Endothelial cell of umbilical vein (primary cell): Measurements from ENCODE around the gene SAMD4A. TPM values are rescaled to one million over a fixed set of nuclear protein-coding genes. Genes with fewer than 3 reads are reported as not detected.

Source experiments
- BruUV-seq: library from RNA; stranded (reverse); fragments of 400-500 nt; replicated peaks from 2 replicates; lab custom pipeline; 2021; lab: Mats Ljungman, UMichigan
- CTCF ChIA-PET: fragments of 300-600, 350-600 bp; sonication (Branson Sonifier 250); formaldehyde crosslinking; loops from one replicate; lab custom pipeline; 2021; ENCODE audit warnings: antibody characterized with exemption, inconsistent platforms; lab: Charles Lee
- POLR2A ChIA-PET: fragments of 300-600, 350-600 bp; sonication (Branson Sonifier 250); formaldehyde crosslinking; loops from one replicate; lab custom pipeline; 2021; ENCODE audit warnings: antibody characterized with exemption, inconsistent platforms; lab: Charles Lee
- DNase-seq: peaks from one replicate; pipeline ENCODE4 v3.0.0-alpha.2; 2011; ENCODE audit warnings: low read depth, low spot score
- FAIRE-seq: peaks from 2 replicates; lab custom pipeline; 2011; peaks lifted over from hg19 to GRCh38; lab: Jason Lieb, UNC
- H2AFZ ChIP-seq: 2 replicates; pipeline ENCODE4 v1.6.0; 2012; ENCODE audit warnings: low read depth, low read length, control low read depth, inconsistent platforms
- H3K27ac ChIP-seq: 2 replicates; pipeline ENCODE4 v1.5.1; 2011; ENCODE audit warnings: low read depth, mild to moderate bottlenecking, control low read depth, low read length, moderate library complexity; ENCODE audit not compliant: insufficient read depth
- H3K27me3 ChIP-seq, 2 experiments: 2 replicates each; pipeline versions ENCODE4 v1.6.0 to v1.6.1; 2011; ENCODE audit warnings: low read length in 2 of 2, mixed read lengths in 1 of 2; ENCODE audit not compliant: control insufficient read depth in 2 of 2, insufficient read depth in 2 of 2
- H3K36me3 ChIP-seq, 2 experiments: 2 replicates in 1 of 2; 3 replicates in 1 of 2; pipeline ENCODE4 v1.5.1; 2011; ENCODE audit warnings: low read length in 2 of 2, mild to moderate bottlenecking in 1 of 2, moderate library complexity in 1 of 2; ENCODE audit not compliant: control insufficient read depth in 2 of 2, insufficient read depth in 2 of 2; ENCODE audit errors: extremely low read depth in 1 of 2
- H3K4me1 ChIP-seq: 3 replicates; pipeline ENCODE4 v1.5.1; 2011; ENCODE audit warnings: mild to moderate bottlenecking, low read length; ENCODE audit not compliant: control insufficient read depth, insufficient read depth; ENCODE audit errors: extremely low read depth
- H3K4me2 ChIP-seq: 2 replicates; pipeline ENCODE4 v1.6.1; 2011; ENCODE audit warnings: low read length, control low read depth, mixed read lengths; ENCODE audit not compliant: insufficient read depth
- H3K4me3 ChIP-seq, 3 experiments: fragments of 200-600 bp in 1 of 3; sonication (generic), shearing (Covaris generic) in 1 of 3; replicated peaks in 1 of 3; 2 replicates each; pipeline ENCODE4 v1.5.1; 2011 to 2016; ENCODE audit warnings: control low read depth in 3 of 3, low read length in 3 of 3, mild to moderate bottlenecking in 2 of 3, inconsistent platforms in 1 of 3, low read depth in 1 of 3, moderate library complexity in 1 of 3; ENCODE audit not compliant: insufficient read depth in 1 of 3
- H3K79me2 ChIP-seq: 2 replicates; pipeline ENCODE4 v1.6.0; 2012; ENCODE audit warnings: low read length, inconsistent platforms; ENCODE audit not compliant: control insufficient read depth, insufficient read depth
- H3K9ac ChIP-seq: replicated peaks from 2 replicates; pipeline ENCODE3; 2011; ENCODE audit warnings: low read length, control low read depth; ENCODE audit not compliant: insufficient read depth; ENCODE audit errors: extremely low read depth
- H3K9me1 ChIP-seq: replicated peaks from 3 replicates; pipeline ENCODE4 v1.6.0; 2011; ENCODE audit warnings: mild to moderate bottlenecking, low read length; ENCODE audit not compliant: control insufficient read depth, insufficient read depth; ENCODE audit errors: extremely low read depth
- H3K9me3 ChIP-seq: replicated peaks from 2 replicates; pipeline ENCODE4 v1.5.1; 2012; ENCODE audit warnings: low read length, inconsistent platforms; ENCODE audit not compliant: control insufficient read depth, insufficient read depth
- H4K20me1 ChIP-seq: replicated peaks from 2 replicates; pipeline ENCODE3; 2011; ENCODE audit warnings: mild to moderate bottlenecking, low read length; ENCODE audit not compliant: control insufficient read depth, insufficient read depth; ENCODE audit errors: extremely low read depth
- CTCF ChIP-seq, 2 donors: IDR thresholded peaks; 1 replicate in 1 of 2; 2 replicates in 1 of 2; pipeline ENCODE4 v1.5.1; 2011; ENCODE audit warnings: low read length in 2 of 2, mild to moderate bottlenecking in 2 of 2, moderate library complexity in 2 of 2, control low read depth in 1 of 2, inconsistent platforms in 1 of 2, low read depth in 1 of 2; ENCODE audit not compliant: insufficient read depth in 1 of 2; ENCODE audit errors: extremely low read depth in 1 of 2
- EZH2 ChIP-seq: IDR thresholded peaks from 2 replicates; pipeline ENCODE4 v1.6.1; 2012; ENCODE audit warnings: borderline replicate concordance, low read depth, mild to moderate bottlenecking, moderate library complexity, low read length, inconsistent platforms; ENCODE audit not compliant: severe bottlenecking
- FOS ChIP-seq: IDR thresholded peaks from 2 replicates; pipeline ENCODE4 v1.6.1; 2011; ENCODE audit warnings: mild to moderate bottlenecking, low read length, moderate library complexity, borderline replicate concordance; ENCODE audit not compliant: insufficient read depth
- GATA2 ChIP-seq: IDR thresholded peaks from 2 replicates; pipeline ENCODE4 v1.7.0; 2011; ENCODE audit warnings: low read depth, mild to moderate bottlenecking, moderate library complexity, mixed read lengths, low read length; ENCODE audit not compliant: insufficient read length, insufficient read depth
- JUN ChIP-seq: IDR thresholded peaks from 2 replicates; pipeline ENCODE4 v1.6.1; 2011; ENCODE audit warnings: borderline replicate concordance, low read depth; ENCODE audit not compliant: insufficient read length, insufficient read depth
- MYC ChIP-seq: IDR thresholded peaks from one replicate; pipeline ENCODE4 v1.6.1; 2011; ENCODE audit warnings: mild to moderate bottlenecking, low read depth, low read length
- POLR2A ChIP-seq: IDR thresholded peaks from 2 replicates; pipeline ENCODE4 v1.6.1; 2012; ENCODE audit warnings: low read depth, mild to moderate bottlenecking, control low read depth, low read length
- POLR2AphosphoS5 ChIP-seq: IDR thresholded peaks from 2 replicates; pipeline ENCODE4 v1.6.1; 2012; ENCODE audit warnings: low read depth, mild to moderate bottlenecking, control low read depth, low read length, moderate library complexity; ENCODE audit not compliant: insufficient read depth
- dilution Hi-C: fragments of 300-500 bp; cut with MboI; formaldehyde crosslinking; loops from one replicate; pipeline ENCODE4 v1.15.0; 2019; ENCODE audit warnings: low sequenced_read_pairs; ENCODE audit not compliant: extremely low pct_ligation_motif_present
- intact Hi-C: fragments of 100-400 bp; cut with micrococcal nuclease; formaldehyde crosslinking; loops from one replicate; pipeline ENCODE4 v1.10.0; 2022
- polyA plus RNA-seq, 4 experiments: library from polyadenylated mRNA; depleted of rRNA in 3 of 4; stranded (reverse) in 3 of 4; unstranded in 1 of 4; fragments of >200 nt; gene quantifications; 2 replicates each; pipeline versions ENCODE4 v1.2.1 to v1.2.3, GENCODE V29; 2011 to 2012; ENCODE audit warnings: missing spikeins in 1 of 4
- total RNA-seq: library from RNA; stranded (reverse); gene quantifications from 2 replicates; pipeline ENCODE4 v1.2.3, GENCODE V29; 2021
- TF ChIP-seq, protein P1 (sequence below): IDR thresholded peaks from 2 replicates; pipeline ENCODE4 v1.6.1; 2011; ENCODE audit not compliant: insufficient read depth, insufficient read length

The SAMD4A gene
- total and polyA plus RNA-seq, 2 donors (not counting 3 experiments of a cell fraction or from before 2014, with no cell fraction given), result 37.7 to 95.3 TPM

DNA sequence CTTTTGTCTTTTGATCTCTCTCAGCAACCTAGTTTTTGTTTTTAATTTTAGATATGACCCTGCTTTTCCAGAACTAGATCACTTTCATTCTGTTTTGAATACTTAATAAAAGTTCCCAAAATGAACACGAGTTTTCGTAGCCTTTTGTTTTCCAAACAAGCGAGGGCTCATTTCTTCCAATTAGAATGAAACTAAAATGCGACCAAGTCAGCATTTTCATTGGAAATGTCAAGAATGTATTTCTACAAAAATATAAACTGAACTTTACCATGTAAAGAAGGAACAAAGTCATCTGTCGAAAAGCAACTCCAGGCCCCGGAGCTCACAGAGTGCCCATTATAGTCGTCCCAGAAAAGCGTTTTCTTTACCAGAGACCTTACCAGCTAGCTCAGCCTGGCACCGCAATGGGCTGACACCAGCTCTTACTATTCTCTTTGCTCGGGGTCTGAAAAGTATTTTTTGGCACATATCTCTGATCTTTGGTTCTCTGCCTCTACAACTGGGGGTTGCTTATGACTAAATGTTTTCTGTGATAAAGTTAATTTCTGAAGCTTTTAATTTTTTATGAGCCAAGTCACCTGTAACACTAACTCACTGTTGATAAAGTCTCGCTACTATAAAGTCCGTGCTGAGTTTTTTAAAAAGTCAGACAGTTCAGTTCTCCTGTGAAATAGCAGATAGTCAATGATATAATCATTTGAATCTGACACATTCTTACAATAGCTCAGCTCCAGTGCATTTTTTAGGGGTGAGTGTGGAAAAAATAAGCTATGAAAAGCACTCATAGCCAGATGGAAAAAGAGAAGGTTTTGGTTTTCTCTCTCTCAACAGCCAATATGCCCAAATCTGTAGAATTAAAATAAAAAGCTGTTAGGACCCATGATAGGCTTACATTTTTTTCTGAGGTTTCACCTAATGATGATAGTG, 43.4 kb downstream of the SAMD4A start:
- DNase-seq (no peak), FAIRE-seq (no peak)
- ChIA-PET POLR2A (interaction anchor here (0.9 kb wide), 1 partner anchor 45 kb away, joined by 3 read pairs; no protein-coding TSS in a partner anchor), CTCF (interaction anchor here (1.8 kb wide), 1 partner anchor 17 kb away, joined by 4 read pairs; no protein-coding TSS in a partner anchor)
- dilution Hi-C loops, result no loop called here
- no peaks in the 10 kb centered on the region for H3K9me3 ChIP-seq
- no peaks in the 10 kb centered on the region for H4K20me1 ChIP-seq
- TF ChIP-seq POLR2AphosphoS5 (no peak), POLR2A (no peak), MYC (no peak), CTCF (IDR thresholded peaks at IDR 0.05; ENCODE audit: extremely low read depth in 1 of 2, insufficient read depth in 1 of 2, low read depth in 1 of 2, low read length in 2 of 2) (no peak), GATA2 (no peak), EZH2 (no peak), FOS (no peak), JUN (no peak)
- TF ChIP-seq, protein P1, sequence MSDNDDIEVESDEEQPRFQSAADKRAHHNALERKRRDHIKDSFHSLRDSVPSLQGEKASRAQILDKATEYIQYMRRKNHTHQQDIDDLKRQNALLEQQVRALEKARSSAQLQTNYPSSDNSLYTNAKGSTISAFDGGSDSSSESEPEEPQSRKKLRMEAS, result no peak
- no peaks in the 10 kb centered on the region for H3K9me1 ChIP-seq
- no peaks in the 10 kb centered on the region for H3K27me3 ChIP-seq
- no peak overlapping the region for H2AFZ ChIP-seq
- peaks cover 73% of the 10 kb centered on the region for H3K79me2 ChIP-seq
- no TSS peak for BruUV-seq
- H3K4me2 ChIP-seq, result no peak overlapping the region
- H3K9ac ChIP-seq, result no peak overlapping the region
- intact Hi-C loops, result no loop called here
- no peak overlapping the region for H3K27ac ChIP-seq
- H3K36me3 ChIP-seq, result peaks cover 0 to 6% of the 10 kb centered on the region in 2 experiments
- no peaks in the 10 kb centered on the region for H3K4me1 ChIP-seq
- H3K4me3 ChIP-seq, result no peak overlapping the region
